GM19193 (cell line): ENCODE results near the gene KIF26B.

Source experiments
- POLR2A ChIP-seq: IDR thresholded peaks from 4 replicates; pipeline ENCODE4 v1.6.1; 2011; ENCODE audit not compliant: insufficient read depth, insufficient read length; ENCODE audit errors: extremely low read depth

The KIF26B gene

DNA sequence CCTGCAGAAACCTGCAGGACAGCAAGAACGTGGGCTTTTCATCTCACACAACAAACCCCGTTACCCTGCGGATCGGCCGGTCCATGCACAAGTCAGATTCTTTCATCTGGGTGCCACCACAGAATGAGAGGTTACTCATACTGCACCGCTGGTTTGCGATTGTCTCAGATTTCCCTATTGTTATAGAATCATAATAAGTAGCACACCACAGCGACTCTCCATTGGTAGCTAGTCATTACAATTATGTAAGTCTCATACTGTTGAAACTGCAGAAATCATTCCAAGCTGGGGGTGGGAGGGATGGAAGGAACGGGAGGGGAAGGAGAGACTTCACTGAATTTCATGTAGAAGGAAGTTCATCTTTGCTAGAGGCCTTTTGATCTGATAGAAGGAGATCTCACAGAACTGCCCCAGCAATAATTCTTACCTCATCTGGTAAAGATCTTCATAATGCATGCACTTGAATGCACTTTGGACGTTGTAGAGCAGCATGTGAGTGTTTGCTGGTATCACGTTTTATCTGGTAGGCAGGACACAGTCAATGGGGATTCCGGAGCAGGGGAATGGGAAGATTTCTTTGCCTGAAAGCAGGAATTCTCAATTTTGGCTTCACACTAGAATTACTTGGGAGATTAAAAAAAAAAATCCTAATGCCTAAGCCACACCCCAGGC, 221.1 kb downstream of the KIF26B start:
- no peak for TF ChIP-seq POLR2A

DNA sequence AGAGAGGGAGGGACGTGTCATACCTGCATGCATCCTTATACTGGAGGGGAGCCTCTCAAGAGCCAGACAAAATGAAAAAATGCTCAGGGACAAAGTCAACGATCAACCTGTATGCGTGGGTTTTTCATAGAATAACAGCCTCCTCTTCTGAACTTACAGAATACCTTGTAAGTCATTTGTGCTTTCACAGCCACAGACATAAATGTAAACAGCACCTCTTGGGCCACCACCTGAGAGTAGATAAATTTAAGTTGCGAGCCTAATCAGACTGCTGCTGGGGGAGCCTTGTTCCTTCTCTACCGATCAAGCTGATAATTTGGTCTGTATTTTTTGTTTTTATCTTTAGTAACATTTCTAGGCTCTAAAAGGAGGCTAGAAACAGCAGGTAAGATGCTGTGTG, 223.1 kb downstream of the KIF26B start:
- TF ChIP-seq POLR2A, result no peak

DNA sequence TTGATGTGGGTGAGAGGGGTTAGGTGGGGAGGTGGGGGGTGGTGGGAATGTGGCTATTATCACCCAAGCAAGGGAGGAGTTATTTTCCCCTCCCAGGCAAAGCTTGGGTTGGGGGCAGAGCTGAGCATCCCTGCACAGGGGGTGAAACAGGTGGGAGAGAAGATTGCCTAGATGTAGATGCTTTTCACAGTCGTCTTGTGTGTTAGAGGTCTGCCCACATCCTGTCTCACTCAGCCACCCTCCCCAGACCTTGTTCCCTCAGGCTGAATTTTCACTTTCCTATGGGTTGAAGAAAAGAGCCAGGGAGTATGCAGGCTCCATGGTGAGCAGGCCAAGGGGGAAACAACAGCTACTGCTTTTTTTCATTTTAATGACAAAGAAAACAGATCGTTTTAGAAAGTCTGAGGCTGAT, 223.5 kb downstream of the KIF26B start:
- no peak for TF ChIP-seq POLR2A

DNA sequence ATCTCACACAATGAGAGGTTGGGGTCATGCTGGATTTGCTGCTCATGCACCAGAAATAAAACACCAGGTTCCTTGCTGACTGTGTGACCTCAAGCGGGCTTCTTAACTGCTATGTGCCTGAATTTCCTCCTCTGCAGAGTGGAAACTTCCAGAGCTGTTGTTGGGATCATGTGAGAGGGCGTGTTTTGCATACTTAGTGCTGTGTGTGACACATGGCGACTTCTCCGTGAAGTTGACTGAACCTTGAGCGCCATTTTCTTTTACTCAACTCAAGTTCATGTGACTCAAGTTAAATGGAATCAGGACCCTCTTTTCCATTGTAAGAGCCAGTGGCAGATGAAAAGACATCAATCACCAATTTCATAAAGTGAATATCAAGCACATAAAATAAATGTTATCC, 224.0 kb downstream of the KIF26B start:
- TF ChIP-seq POLR2A, result no peak

DNA sequence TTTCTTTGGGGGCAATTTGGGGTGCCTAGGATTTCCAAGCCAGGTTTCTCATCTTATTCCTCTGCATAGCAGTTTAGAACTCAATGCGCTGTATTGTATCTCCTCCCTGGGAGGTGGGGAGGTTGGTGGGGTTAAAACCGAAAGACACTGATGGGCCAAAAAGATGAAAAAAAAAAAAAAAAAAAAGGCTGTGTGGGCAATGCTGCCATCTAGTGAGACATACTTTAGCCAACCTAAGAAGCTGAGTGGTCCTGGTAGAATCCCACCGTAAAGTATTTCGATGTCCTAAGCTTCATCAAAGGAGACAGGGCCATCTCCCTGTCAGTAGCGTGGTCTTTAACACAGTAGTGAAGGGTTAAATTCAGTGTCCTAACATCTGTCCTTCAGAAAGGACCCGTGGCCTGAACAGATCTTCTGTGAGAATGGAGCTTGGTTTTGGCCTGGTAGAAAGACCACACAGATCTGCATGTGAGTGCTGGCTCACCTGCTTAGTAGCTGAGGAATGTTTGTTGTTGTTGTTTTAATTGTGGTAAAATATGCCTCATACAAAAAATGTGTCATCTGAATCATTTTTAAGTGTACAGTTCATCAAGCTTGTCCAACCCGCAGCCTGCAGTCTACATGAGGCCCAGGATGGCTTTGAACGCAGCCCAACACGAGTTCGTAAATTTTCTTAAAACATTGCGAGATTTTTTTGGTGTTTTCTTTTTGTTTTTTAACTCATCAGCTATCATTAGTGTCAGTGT, 226.2 kb downstream of the KIF26B start:
- TF ChIP-seq POLR2A, result no peak

DNA sequence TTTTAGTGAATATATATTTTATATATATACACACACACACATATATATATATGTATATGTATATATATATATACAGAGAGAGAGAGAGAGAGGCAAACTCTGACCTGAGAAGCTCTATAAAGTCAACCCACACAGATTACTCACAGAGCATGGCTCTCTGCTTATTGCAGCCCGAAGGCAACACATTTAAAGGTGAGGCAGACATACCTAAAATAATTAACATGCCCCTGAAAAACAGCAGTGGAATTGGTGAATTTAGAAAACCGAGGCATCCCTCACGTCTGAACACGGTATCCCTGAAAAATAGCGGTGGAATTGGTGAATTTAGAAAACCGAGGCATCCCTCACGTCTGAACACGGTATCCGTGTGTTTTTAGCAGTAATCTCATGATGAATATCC, 228.2 kb downstream of the KIF26B start:
- TF ChIP-seq POLR2A, result no peak

DNA sequence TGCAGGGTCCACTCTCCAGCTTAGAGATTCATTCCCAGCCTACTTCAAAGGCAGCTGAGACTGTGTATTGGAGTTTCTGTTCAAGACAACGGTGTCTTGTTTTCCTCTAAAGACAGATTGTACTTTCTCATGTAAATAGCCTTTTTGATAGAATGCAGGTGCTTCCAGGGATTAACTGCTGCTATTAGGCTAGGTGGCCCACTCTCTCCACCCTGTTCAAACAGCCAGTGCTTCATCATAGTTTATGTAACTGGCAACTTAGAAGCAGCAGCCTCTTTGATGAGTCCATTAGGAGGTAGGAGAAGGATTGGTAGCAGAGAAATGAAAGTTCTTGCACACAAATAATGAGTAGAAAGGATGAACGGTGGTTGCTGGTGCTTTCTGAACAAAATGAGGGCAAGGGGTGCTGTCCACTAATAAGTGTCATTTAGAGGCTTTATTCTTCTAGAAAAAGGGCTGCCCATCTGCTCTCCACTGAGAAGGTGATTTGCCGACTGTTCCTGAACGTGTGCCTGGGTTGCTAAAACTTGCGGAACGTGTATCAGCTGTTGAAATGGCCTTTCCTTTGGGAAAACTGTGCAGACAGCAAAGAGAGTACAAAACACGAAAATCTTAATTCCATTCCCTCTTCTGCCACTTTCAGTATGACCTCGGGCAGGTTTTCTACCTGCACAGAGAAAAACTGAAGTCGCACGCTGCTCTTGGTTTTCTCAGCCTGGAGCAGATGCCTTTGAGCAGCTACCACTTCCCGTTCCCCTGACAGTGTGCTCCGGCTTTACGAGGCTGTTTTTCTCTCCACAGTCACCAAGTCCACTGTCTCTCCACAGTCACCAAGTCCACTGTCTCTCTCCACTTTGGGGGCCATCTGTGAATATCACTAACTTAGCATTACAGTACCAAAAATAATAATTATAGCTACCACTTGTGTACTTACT, 228.9 kb downstream of the KIF26B start:
- TF ChIP-seq POLR2A, result no peak

DNA sequence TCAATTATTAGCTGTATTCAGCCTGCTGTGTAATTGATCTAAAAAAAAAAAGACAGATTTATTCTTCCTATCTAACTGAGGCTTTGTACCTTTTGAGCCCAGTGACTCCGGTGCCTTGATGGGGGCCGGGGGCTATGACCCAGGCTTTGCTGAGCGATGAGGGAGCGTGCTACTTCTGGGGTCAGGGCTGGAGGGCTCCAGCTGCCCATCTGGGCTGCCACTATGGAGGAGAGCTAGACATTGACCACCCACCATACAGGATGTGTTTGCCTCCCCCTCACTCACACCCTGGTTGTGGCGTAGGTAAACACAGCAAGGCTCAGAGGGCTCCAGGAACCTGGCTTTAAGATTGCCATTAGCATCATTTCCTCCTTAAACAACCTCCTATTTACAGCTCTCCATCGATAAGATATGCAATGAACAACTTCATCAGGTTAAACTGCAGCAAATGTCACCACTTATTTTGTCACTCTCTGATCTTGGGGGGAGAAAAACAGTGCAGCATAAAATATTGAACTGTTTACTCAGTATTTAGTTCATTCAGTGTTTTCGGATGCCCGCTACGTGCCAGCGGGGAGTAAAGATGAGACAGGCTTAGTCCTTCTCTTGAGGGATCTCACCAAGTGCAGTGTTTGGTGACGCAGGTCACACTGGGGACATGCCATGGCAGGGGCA, 231.6 kb downstream of the KIF26B start:
- TF ChIP-seq POLR2A, result no peak

DNA sequence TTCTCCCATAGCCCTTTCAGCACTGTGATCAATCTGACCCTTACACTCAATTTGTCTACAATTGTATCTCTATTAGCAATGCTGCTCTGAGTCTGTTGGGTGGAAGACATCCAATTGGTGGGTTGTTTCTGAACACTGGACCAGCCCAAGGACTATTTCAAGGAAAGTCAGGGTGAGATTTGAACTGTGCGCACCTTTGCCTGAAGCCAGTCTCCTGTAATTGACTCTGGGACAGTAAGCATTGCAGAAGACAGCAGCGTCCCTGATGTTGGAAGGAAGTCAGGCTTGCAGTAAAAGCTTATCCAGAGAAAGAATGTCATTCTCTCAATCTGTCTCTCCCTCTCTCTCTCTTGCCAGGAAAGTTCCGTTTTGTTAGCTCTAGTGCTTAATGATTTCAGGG, 233.9 kb downstream of the KIF26B start:
- TF ChIP-seq POLR2A, result no peak

DNA sequence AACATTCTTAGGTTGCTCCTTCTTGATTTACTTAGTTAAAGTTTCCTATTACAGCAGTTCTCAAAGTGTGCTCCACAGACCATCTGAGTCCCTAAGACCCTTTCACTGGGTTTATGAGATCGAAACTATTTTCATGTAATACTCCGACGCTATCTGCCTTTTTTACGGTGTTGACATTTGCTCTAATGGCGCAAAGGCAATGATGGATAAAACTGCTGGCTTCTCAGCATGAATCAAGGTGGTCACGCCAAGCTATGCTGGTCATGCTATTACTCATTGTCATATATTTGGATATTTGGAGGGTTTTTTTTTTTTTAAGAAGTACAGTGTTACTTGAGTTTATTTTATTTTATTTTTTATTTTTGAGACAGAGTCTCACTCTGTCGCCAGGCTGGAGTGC, 235.1 kb downstream of the KIF26B start:
- no peak for TF ChIP-seq POLR2A

DNA sequence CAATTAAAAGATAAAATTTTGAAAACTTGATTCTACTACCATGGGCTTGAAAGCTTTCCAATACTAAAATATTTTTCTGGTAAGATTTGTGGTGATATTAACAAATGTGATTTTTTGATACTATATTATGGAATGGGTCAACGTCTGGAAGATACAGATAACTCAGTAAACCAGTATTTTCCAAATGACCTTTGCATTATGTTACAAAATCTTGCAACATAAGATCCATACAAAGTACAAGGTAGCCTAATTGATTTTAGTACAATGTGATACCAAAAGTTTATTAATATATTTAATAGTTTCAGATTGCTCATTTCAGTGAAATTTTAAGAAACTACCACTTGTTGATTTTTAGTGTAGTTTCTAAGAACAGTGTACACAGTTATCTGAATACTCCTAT, 236.2 kb downstream of the KIF26B start:
- TF ChIP-seq POLR2A, result no peak

DNA sequence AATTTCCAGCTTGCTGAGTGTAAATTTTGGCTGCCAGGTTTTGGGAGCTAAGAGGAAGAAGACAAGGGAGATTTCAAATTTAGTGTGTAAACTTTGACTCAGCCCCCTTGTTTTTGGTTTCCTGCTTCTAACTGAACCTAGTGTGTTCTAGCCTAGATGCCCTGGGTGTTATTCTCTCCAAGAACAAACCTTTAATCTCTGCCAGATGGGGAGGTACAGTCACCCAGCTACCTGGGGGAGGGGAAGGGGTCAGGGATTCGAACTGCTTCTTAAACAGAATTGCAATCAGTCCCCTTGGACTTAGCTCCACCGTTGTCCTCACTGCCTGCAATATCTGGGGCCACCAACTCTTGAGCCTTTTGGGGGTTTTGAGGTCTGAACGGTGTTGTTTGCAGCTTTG, 238.9 kb downstream of the KIF26B start:
- TF ChIP-seq POLR2A, result no peak

DNA sequence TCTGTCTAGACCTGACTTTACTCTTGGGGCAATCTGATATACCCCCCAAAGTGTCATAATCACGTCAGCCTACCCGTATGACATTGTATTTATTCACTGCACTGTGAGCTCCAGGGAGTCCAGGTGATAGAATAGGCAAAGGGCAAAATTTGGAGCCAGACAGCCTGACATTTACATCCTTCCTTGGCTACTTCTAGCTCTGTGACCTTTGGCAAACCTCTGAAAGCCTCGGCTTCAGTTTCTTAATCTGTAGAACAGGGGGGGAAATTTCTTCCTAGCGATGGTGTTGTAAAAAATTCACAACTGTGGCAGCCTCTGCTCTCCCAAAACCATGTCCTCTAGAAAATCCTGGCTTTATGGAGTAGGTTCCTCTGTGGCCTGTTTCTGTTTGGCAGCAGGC, 240.9 kb downstream of the KIF26B start:
- TF ChIP-seq POLR2A, result no peak

DNA sequence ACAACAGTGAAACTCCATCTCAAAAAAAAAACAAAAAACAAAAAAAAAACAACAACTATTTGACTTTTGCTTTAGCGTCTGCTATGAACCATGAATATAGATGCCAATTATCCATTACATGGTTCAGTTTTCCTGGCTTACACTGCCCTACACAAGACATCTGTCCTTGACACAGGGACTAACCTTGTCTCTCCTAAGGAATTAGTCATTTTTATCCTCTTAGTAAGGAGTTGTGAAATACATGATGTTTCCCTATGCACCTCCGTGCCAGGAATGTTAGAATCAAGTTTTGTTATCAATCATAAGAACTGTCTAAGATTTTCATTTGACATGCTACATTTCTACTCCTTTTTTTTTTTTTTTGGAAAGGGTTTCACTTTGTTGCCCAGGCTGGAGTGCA, 241.8 kb downstream of the KIF26B start:
- TF ChIP-seq POLR2A, result no peak

DNA sequence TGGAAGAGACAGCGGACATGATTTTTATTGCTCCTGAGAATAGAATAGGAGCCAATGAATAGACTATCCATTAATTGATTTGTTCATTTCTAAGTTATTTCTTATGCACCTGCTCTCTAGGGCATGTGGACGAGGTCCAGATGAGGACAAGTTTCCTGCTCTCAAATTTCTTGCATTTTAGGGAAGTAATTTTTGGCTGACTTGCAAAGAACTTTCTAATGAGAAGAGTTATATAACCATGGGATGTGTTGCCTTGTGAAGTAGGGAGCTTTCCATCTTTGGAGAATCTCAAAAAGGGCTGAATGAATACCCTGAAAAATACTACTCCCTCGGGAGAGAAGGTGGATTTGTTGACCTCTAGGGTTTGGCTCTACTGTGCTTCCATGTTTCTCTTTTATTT, 243.0 kb downstream of the KIF26B start:
- no peak for TF ChIP-seq POLR2A
